Mononuclear cell (primary cell): Measurements from ENCODE around the gene KCNV2. TPM values are rescaled to one million over a fixed set of nuclear protein-coding genes. Genes with fewer than 3 reads are reported as not detected.

Experiments used
- H3K27me3 ChIP-seq: 2 replicates; pipeline ENCODE4 v1.6.0; 2011; ENCODE audit warnings: low read length, control low read depth; ENCODE audit not compliant: insufficient read depth
- H3K4me1 ChIP-seq: 2 replicates; pipeline ENCODE4 v1.5.1; 2011; ENCODE audit warnings: mild to moderate bottlenecking, low read length, control low read depth; ENCODE audit not compliant: insufficient read depth
- H3K4me3 ChIP-seq: 2 replicates; pipeline ENCODE4 v1.5.1; 2011; ENCODE audit warnings: mild to moderate bottlenecking, low read length, moderate library complexity
- H3K9me3 ChIP-seq: 2 replicates; pipeline ENCODE4 v1.5.1; 2011; ENCODE audit warnings: low read depth, mild to moderate bottlenecking, control low read depth, low read length
- total RNA-seq: library from RNA; depleted of rRNA; stranded (reverse); fragments of >200 nt; gene quantifications from one replicate; pipeline ENCODE4 v1.2.3, GENCODE V29; 2012

KCNV2 gene
- total RNA-seq, 1 donor = not detected

- Histone ChIP-seq H3K4me3 (no peak overlapping the region), H3K27me3 (no peaks in the 10 kb centered on the region), H3K9me3 (no peaks in the 10 kb centered on the region), H3K4me1 (peaks cover 15% of the 10 kb centered on the region)
Measured at GRCh38 chr9:2761424-2761823, 44.1 kb downstream of the KCNV2 start.

GRCh38 chr9:2764353-2764752 is 47.0 kb downstream of the KCNV2 start:
- Histone ChIP-seq H3K27me3 (no peaks in the 10 kb centered on the region), H3K4me1 (peaks cover 15% of the 10 kb centered on the region), H3K9me3 (no peaks in the 10 kb centered on the region), H3K4me3 (no peak overlapping the region)

- Histone ChIP-seq H3K4me3 (no peak overlapping the region), H3K27me3 (no peaks in the 10 kb centered on the region), H3K9me3 (no peaks in the 10 kb centered on the region), H3K4me1 (peaks cover 15% of the 10 kb centered on the region)
Measured at GRCh38 chr9:2765250-2765880, 48.1 kb downstream of the KCNV2 start.

GRCh38 chr9:2767800-2768677 is 50.7 kb downstream of the KCNV2 start:
- H3K9me3 ChIP-seq = no peaks in the 10 kb centered on the region
- H3K27me3 ChIP-seq = no peaks in the 10 kb centered on the region
- H3K4me3 ChIP-seq = no peak overlapping the region
- peaks cover 15% of the 10 kb centered on the region for H3K4me1 ChIP-seq

GRCh38 chr9:2771087-2771486 is 53.8 kb downstream of the KCNV2 start:
- Histone ChIP-seq H3K27me3 (no peaks in the 10 kb centered on the region), H3K4me1 (no peaks in the 10 kb centered on the region), H3K4me3 (no peak overlapping the region), H3K9me3 (peaks cover 15% of the 10 kb centered on the region)

- Histone ChIP-seq H3K4me1 (no peaks in the 10 kb centered on the region), H3K27me3 (no peaks in the 10 kb centered on the region), H3K9me3 (peaks cover 15% of the 10 kb centered on the region), H3K4me3 (no peak overlapping the region)
Measured at GRCh38 chr9:2771661-2772060, 54.4 kb downstream of the KCNV2 start.

GRCh38 chr9:2777454-2777853 is 60.1 kb downstream of the KCNV2 start:
- H3K4me1 ChIP-seq = no peaks in the 10 kb centered on the region
- peaks cover 20% of the 10 kb centered on the region for H3K9me3 ChIP-seq
- no peak overlapping the region for H3K4me3 ChIP-seq
- no peaks in the 10 kb centered on the region for H3K27me3 ChIP-seq

GRCh38 chr9:2778816-2779215 is 61.5 kb downstream of the KCNV2 start:
- Histone ChIP-seq H3K9me3 (peaks cover 15% of the 10 kb centered on the region), H3K4me1 (no peaks in the 10 kb centered on the region)

More at GRCh38 chr9:2778816-2779215, 61.5 kb downstream of the KCNV2 start:
- Histone ChIP-seq H3K27me3 (no peaks in the 10 kb centered on the region), H3K4me3 (no peak overlapping the region)

Other genes with a start within 250 kb of the KCNV2 start
- gene VLDLR, start 95.7 kb upstream of the KCNV2 start, total RNA-seq = 0.31 TPM
- 24.9 TPM for gene PUM3, start 126.6 kb downstream of the KCNV2 start, total RNA-seq